WTC11 (cell line): Measurements from ENCODE around the gene OGFOD2. TPM values are rescaled to one million over a fixed set of nuclear protein-coding genes. Genes with fewer than 3 reads are reported as not detected.
A peak's percentile ranks its signal among the peaks of the same experiment; 100 is the strongest.

ENCODE experiments used
- ATAC-seq: fragments of 200-7000 bp; cut with Tn5 transposase; 2 replicates; pipeline ENCODE4 v1.10.0; 2021; ENCODE audit warnings: mild to moderate bottlenecking, moderate library complexity
- CTCF ChIA-PET: fragments of 300-600 bp; sonication (Branson Sonifier 250); formaldehyde crosslinking; loops from one replicate; lab custom pipeline; 2021; ENCODE audit warnings: antibody characterized with exemption; lab: Charles Lee
- POLR2A ChIA-PET: fragments of 350-600 bp; sonication (Branson Sonifier 250); formaldehyde crosslinking; loops from one replicate; lab custom pipeline; 2021; ENCODE audit warnings: antibody characterized with exemption; lab: Charles Lee
- DNase-seq: peaks from one replicate; pipeline ENCODE4 v3.0.0; 2021; ENCODE audit warnings: low spot score
- H3K27ac Mint-ChIP-seq: 2 replicates; pipeline ENCODE4 v1.8.0; 2021; ENCODE audit warnings: mixed read lengths
- H3K27me3 Mint-ChIP-seq: 2 replicates; pipeline ENCODE4 v1.8.0; 2021; ENCODE audit warnings: low read depth, mild to moderate bottlenecking, moderate library complexity, mixed read lengths
- H3K36me3 Mint-ChIP-seq: 2 replicates; pipeline ENCODE4 v1.8.0; 2021; ENCODE audit warnings: mixed read lengths
- H3K4me1 Mint-ChIP-seq: 2 replicates; pipeline ENCODE4 v1.8.0; 2022; ENCODE audit warnings: mixed read lengths
- H3K4me3 Mint-ChIP-seq: 2 replicates; pipeline ENCODE4 v1.8.0; 2021; ENCODE audit warnings: mild to moderate bottlenecking, moderate library complexity, mixed read lengths
- H3K9me3 Mint-ChIP-seq: 2 replicates; pipeline ENCODE4 v1.8.0; 2021; ENCODE audit warnings: mixed read lengths
- AR ChIP-seq: fragments of 250-450 bp; sonication (Bioruptor Pico); IDR thresholded peaks from 2 replicates; pipeline ENCODE4 v1.9.0; 2021; ENCODE audit warnings: mild to moderate bottlenecking
- CBFB ChIP-seq: sonication (generic); formaldehyde crosslinking; IDR thresholded peaks from 2 replicates; pipeline ENCODE4 v1.8.1; 2022; ENCODE audit warnings: mild to moderate bottlenecking, low read depth, missing genetic modification reagents
- ESRRA ChIP-seq: sonication (generic); formaldehyde crosslinking; IDR thresholded peaks from 2 replicates; pipeline ENCODE4 v1.8.1; 2022; ENCODE audit warnings: mild to moderate bottlenecking, missing genetic modification reagents, borderline replicate concordance
- ETV6 ChIP-seq: sonication (generic); formaldehyde crosslinking; IDR thresholded peaks from 2 replicates; pipeline ENCODE4 v1.8.1; 2022; ENCODE audit warnings: mild to moderate bottlenecking, missing genetic modification reagents
- GABPB1 ChIP-seq: sonication (generic); formaldehyde crosslinking; IDR thresholded peaks from 2 replicates; pipeline ENCODE4 v1.8.1; 2023; ENCODE audit warnings: mild to moderate bottlenecking, missing genetic modification reagents
- IRF2 ChIP-seq: sonication (generic); formaldehyde crosslinking; IDR thresholded peaks from 2 replicates; pipeline ENCODE4 v1.8.0; 2022; ENCODE audit warnings: low read depth, missing genetic modification reagents, borderline replicate concordance
- MLX ChIP-seq: sonication (generic); formaldehyde crosslinking; IDR thresholded peaks from 2 replicates; pipeline ENCODE4 v1.8.1; 2023; ENCODE audit warnings: mild to moderate bottlenecking, missing genetic modification reagents, moderate library complexity
- NFE2L1 ChIP-seq: sonication (generic); formaldehyde crosslinking; IDR thresholded peaks from 2 replicates; pipeline ENCODE4 v1.8.1; 2023; ENCODE audit warnings: missing genetic modification reagents
- PRDM15 ChIP-seq: sonication (generic); formaldehyde crosslinking; IDR thresholded peaks from 2 replicates; pipeline ENCODE4 v1.8.0; 2022; ENCODE audit warnings: missing genetic modification reagents
- SOX15 ChIP-seq: fragments of 250-450 bp; sonication (Bioruptor Pico); IDR thresholded peaks from 2 replicates; pipeline ENCODE4 v1.9.0; 2021; ENCODE audit warnings: mild to moderate bottlenecking
- USF2 ChIP-seq: sonication (generic); formaldehyde crosslinking; IDR thresholded peaks from 2 replicates; pipeline ENCODE4 v1.8.1; 2023; ENCODE audit warnings: mild to moderate bottlenecking, missing genetic modification reagents, moderate library complexity
- ZNF263 ChIP-seq: sonication (generic); formaldehyde crosslinking; IDR thresholded peaks from 2 replicates; pipeline ENCODE4 v1.8.1; 2022; ENCODE audit warnings: low read depth, mild to moderate bottlenecking, moderate library complexity, missing genetic modification reagents
- ZNF423 ChIP-seq: fragments of 250-450 bp; sonication (Bioruptor Pico); IDR thresholded peaks from 2 replicates; pipeline ENCODE4 v2.1.2; 2022; ENCODE audit warnings: mild to moderate bottlenecking, moderate library complexity
- total RNA-seq: library from RNA; stranded (reverse); gene quantifications from 3 replicates; pipeline ENCODE4 v1.2.3, GENCODE V29; 2021
- TF ChIP-seq, protein P1 (sequence below): sonication (generic); formaldehyde crosslinking; IDR thresholded peaks from 2 replicates; pipeline ENCODE4 v1.8.0; 2022; ENCODE audit warnings: mild to moderate bottlenecking, missing genetic modification reagents
- TF ChIP-seq, protein P2 (sequence below): sonication (generic); formaldehyde crosslinking; IDR thresholded peaks from 2 replicates; pipeline ENCODE4 v1.8.1; 2022; ENCODE audit warnings: mild to moderate bottlenecking, missing genetic modification reagents, moderate library complexity, borderline replicate concordance

OGFOD2 gene
- total RNA-seq, 1 experiment from 2014 or later, result 28.1 TPM

GRCh38 chr12:122982963-122983788 is 8.1 kb downstream of the OGFOD2 start (continued):
- TF ChIP-seq IRF2 (CRISPR knock-in tag), result no peak
- no peak for TF ChIP-seq ZNF263 (CRISPR knock-in tag)
- no peak for TF ChIP-seq AR (CRISPR knock-in tag)
- TF ChIP-seq, protein P1, sequence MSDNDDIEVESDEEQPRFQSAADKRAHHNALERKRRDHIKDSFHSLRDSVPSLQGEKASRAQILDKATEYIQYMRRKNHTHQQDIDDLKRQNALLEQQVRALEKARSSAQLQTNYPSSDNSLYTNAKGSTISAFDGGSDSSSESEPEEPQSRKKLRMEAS (CRISPR knock-in tag), result no peak
- no peak for TF ChIP-seq NFE2L1 (CRISPR knock-in tag)
- no peak for TF ChIP-seq ESRRA (CRISPR knock-in tag)
- no peak for TF ChIP-seq CBFB (CRISPR knock-in tag)
- no peak for TF ChIP-seq SOX15 (CRISPR knock-in tag)
- TF ChIP-seq, all 79 proteins: peak for 0

DNA sequence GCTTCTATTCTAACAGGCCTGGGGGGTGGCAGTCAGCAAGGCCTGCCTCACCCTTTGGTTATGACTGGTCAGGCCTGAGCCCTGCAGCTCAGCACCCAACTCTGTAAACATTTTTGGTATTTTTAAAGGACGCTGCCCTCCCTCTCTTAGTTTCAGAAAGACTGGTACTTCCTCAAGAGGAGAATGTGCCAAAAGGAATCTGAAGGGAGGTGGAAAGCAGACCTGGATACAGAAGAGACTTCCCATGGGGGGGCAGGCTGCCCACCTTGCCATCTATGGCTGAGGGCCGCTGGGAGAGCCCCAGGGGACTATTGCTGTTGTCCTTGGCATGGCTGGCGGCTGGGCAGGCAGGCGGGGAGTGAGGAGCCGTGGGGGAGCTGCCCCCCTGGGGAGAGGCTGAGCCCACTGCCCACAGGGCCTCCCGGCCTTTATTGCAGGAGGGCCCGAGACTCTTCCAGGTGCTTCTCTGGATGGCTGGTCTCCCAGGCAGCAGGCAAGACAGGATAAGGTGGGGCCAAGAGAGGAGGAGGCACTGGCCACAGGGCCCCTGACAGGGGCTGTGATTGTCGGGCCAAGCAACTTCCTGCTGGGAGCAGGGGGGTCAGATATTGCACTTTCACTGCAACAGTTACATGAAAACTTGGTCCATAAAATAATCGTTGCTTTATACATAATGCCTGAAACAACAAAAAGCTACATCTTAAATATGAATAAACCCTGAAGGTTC is 8.9 kb downstream of the OGFOD2 start:
- no peak overlapping the region for H3K4me3 Mint-ChIP-seq
- CTCF ChIA-PET, result interaction anchor here (0.8 kb wide), 1 partner anchor 10 kb away, joined by 3 read pairs; no protein-coding TSS in a partner anchor
- H3K27me3 Mint-ChIP-seq, result no peaks in the 10 kb centered on the region
- peak; percentile 46; the same call in 1 of the 2 replicates for TF ChIP-seq ZNF423
- no peak for TF ChIP-seq MLX (CRISPR knock-in tag)
- H3K27ac Mint-ChIP-seq, result no peak overlapping the region
- no peak for DNase-seq
- no peak for ATAC-seq
- H3K9me3 Mint-ChIP-seq, result no peaks in the 10 kb centered on the region
- H3K4me1 Mint-ChIP-seq, result peaks cover 21% of the 10 kb centered on the region
- peaks cover 4% of the 10 kb centered on the region; the same call in 1 of the 2 replicates for H3K36me3 Mint-ChIP-seq
- POLR2A ChIA-PET, result no interaction called here

- no peak for TF ChIP-seq ETV6
- TF ChIP-seq PRDM15 (CRISPR knock-in tag), result no peak
- TF ChIP-seq, protein P2, sequence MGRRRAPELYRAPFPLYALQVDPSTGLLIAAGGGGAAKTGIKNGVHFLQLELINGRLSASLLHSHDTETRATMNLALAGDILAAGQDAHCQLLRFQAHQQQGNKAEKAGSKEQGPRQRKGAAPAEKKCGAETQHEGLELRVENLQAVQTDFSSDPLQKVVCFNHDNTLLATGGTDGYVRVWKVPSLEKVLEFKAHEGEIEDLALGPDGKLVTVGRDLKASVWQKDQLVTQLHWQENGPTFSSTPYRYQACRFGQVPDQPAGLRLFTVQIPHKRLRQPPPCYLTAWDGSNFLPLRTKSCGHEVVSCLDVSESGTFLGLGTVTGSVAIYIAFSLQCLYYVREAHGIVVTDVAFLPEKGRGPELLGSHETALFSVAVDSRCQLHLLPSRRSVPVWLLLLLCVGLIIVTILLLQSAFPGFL (CRISPR knock-in tag), result no peak
- peak; percentile 56; the same call in 1 of the 2 replicates for TF ChIP-seq GABPB1 (CRISPR knock-in tag)
- no peak for TF ChIP-seq USF2 (CRISPR knock-in tag)
- no peak for ATAC-seq
- Mint-ChIP-seq H3K36me3 (peaks cover 4% of the 10 kb centered on the region; the same call in 1 of the 2 replicates), H3K4me3 (no peak overlapping the region), H3K27ac (peak overlapping the region; percentile 93), H3K4me1 (peaks cover 18% of the 10 kb centered on the region), H3K9me3 (no peaks in the 10 kb centered on the region), H3K27me3 (no peaks in the 10 kb centered on the region)
- DNase-seq, result no peak
- POLR2A ChIA-PET, result no interaction called here
- CTCF ChIA-PET, result interaction anchor here (0.8 to 1.1 kb wide), 2 partner anchors 11 to 254 kb away, joined by 3 read pairs; no protein-coding TSS in a partner anchor
Observed at GRCh38 chr12:122984612-122985337, 9.7 kb downstream of the OGFOD2 start.
